Measurements from ENCODE around the gene PRDM8. TPM values are rescaled to one million over a fixed set of nuclear protein-coding genes. Genes with fewer than 3 reads are reported as not detected.

The PRDM8 gene
- total and polyA plus RNA-seq, 2 of the 8 experiments (the other 6 are each of a cell fraction or from before 2014, with no cell fraction given), result not detected

- H4K5ac ChIP-seq (ENCODE audit: insufficient read length, low read depth, low read length), result no peak overlapping the region
- no peak overlapping the region for H2BK15ac ChIP-seq (ENCODE audit: low read length)
- H3K4me3 ChIP-seq (ENCODE audit: extremely low read depth in 1 of 4, insufficient read depth in 2 of 4, low read depth in 3 of 4, low read length in 4 of 4), result no peak overlapping the region
- H2BK120ac ChIP-seq (replicated peaks; ENCODE audit: low read depth, low read length), result no peak overlapping the region
- no peak for DNase-seq (ENCODE audit: low read depth in 1 of 2, low spot score in 2 of 2)
- H3K36me3 ChIP-seq (ENCODE audit: control insufficient read depth in 2 of 4, insufficient read depth in 4 of 4, low read length in 3 of 4), result no peaks in the 10 kb centered on the region
- no peak overlapping the region for H3K18ac ChIP-seq (ENCODE audit: extremely low read depth, low read length)
- no peak overlapping the region for H4K8ac ChIP-seq (ENCODE audit: extremely low read depth, insufficient read depth, low read length)
- no peak overlapping the region for H2BK20ac ChIP-seq (ENCODE audit: low read length)
- H2BK5ac ChIP-seq (ENCODE audit: low read depth, low read length), result no peak overlapping the region
- H3K27ac ChIP-seq (ENCODE audit: low read depth, low read length), result no peak overlapping the region
- H3K9ac ChIP-seq (replicated peaks in 1 of 4; ENCODE audit: extremely low read depth in 1 of 4, low read depth in 3 of 4, low read length in 3 of 4), result no peak overlapping the region
- H3K4me2 ChIP-seq (ENCODE audit: insufficient read depth in 1 of 2, low read depth in 2 of 2, low read length in 2 of 2), result no peak overlapping the region
- H3K14ac ChIP-seq (ENCODE audit: insufficient read length), result no peak overlapping the region
- H2AK5ac ChIP-seq (ENCODE audit: low read depth, low read length), result no peak overlapping the region
- H3K79me2 ChIP-seq (ENCODE audit: control insufficient read depth in 1 of 2, insufficient read depth in 2 of 2, low read length in 2 of 2), result no peaks in the 10 kb centered on the region
- CTCF ChIA-PET (ENCODE audit: partially characterized antibody), result interaction anchor here (0.7 to 6.7 kb wide), 3 partner anchors 13 to 51 kb away, joined by 3 to 34 read pairs (median 4); no protein-coding TSS in a partner anchor
- POLR2A ChIA-PET (ENCODE audit: partially characterized antibody), result no interaction called here
- H3K56ac ChIP-seq (replicated peaks; ENCODE audit: insufficient read length, low read depth, low read length), result no peak overlapping the region
- no peaks in the 10 kb centered on the region for H3K79me1 ChIP-seq (ENCODE audit: low read depth, low read length)
- 94% methylated on average over 4 of the region's 4 CpGs; no CpG with 5 or more reads in 1 of the 2 experiments for WGBS, 2 experiments (ENCODE audit: extremely low coverage in 1 of 2, insufficient coverage in 1 of 2, insufficient read length in 1 of 2, insufficient replicate concordance in 2 of 2, low coverage in 1 of 2, low lambda C conversion rate in 2 of 2, missing lambda C conversion rate in 1 of 2)
- H3K4ac ChIP-seq (replicated peaks; ENCODE audit: insufficient read length, low read depth, low read length), result no peak overlapping the region
- H4K20me1 ChIP-seq (replicated peaks in 1 of 2; ENCODE audit: control insufficient read depth in 1 of 2, insufficient read depth in 2 of 2, low read length in 2 of 2), result no peaks in the 10 kb centered on the region
- H3K23ac ChIP-seq (ENCODE audit: insufficient read length), result no peak overlapping the region
- H2AFZ ChIP-seq (ENCODE audit: low read length), result no peak overlapping the region
- no peaks in the 10 kb centered on the region for H3K4me1 ChIP-seq (replicated peaks in 1 of 4; ENCODE audit: control insufficient read depth in 3 of 4, insufficient read depth in 4 of 4, low read length in 3 of 4)
- no peak for FAIRE-seq
- H3K9me3 ChIP-seq (ENCODE audit: insufficient read depth in 2 of 2, low read depth in 1 of 2, low read length in 1 of 2), result no peaks in the 10 kb centered on the region
- no peaks in the 10 kb centered on the region for H3K23me2 ChIP-seq (ENCODE audit: low read depth, low read length)
- no peak overlapping the region for H2BK12ac ChIP-seq (ENCODE audit: low read depth, low read length)
- H3K27me3 ChIP-seq (replicated peaks in 1 of 4; ENCODE audit: control insufficient read depth in 3 of 4, extremely low read depth in 1 of 4, insufficient read depth in 3 of 4, low read length in 3 of 4), result no peaks in the 10 kb centered on the region
- no peak overlapping the region for H4K91ac ChIP-seq (replicated peaks; ENCODE audit: insufficient read length, low read length)
- TF ChIP-seq CTCF (IDR thresholded peaks at IDR 0.05; ENCODE audit: control extremely low read depth in 1 of 3, insufficient read depth in 1 of 3, low read depth in 1 of 3, low read length in 3 of 3) (no peak), RNF2 (IDR thresholded peaks at IDR 0.05; ENCODE audit: borderline replicate concordance, low read depth, low read length, missing control alignments, poor library complexity, severe bottlenecking) (no peak), TCF12 (IDR thresholded peaks at IDR 0.05; ENCODE audit: low read depth, low read length) (no peak), MAX (IDR thresholded peaks at IDR 0.05) (no peak), POLR2A (IDR thresholded peaks at IDR 0.05; ENCODE audit: control extremely low read depth in 1 of 2, low read depth in 2 of 2, low read length in 2 of 2) (no peak), SP2 (IDR thresholded peaks at IDR 0.05; ENCODE audit: low read length) (no peak), FOSL1 (IDR thresholded peaks at IDR 0.05; ENCODE audit: insufficient read depth, low read depth, low read length) (no peak), SAP30 (IDR thresholded peaks at IDR 0.05; ENCODE audit: insufficient read depth, insufficient replicate concordance, low read length) (no peak), KDM4A (IDR thresholded peaks at IDR 0.05; ENCODE audit: low read depth, low read length, severe bottlenecking) (no peak), ASH2L (IDR thresholded peaks at IDR 0.05; ENCODE audit: low read length) (no peak), GTF2F1 (IDR thresholded peaks at IDR 0.05; ENCODE audit: borderline replicate concordance, low read depth, low read length) (no peak), RXRA (IDR thresholded peaks at IDR 0.05; ENCODE audit: insufficient read depth, low read depth, low read length) (no peak)
Observed at GRCh38 chr4:80233390-80233789, 36.1 kb downstream of the PRDM8 start.

Data from H1 (cell line).